ENCODE results near the gene CFAP70.

The CFAP70 gene

DNA sequence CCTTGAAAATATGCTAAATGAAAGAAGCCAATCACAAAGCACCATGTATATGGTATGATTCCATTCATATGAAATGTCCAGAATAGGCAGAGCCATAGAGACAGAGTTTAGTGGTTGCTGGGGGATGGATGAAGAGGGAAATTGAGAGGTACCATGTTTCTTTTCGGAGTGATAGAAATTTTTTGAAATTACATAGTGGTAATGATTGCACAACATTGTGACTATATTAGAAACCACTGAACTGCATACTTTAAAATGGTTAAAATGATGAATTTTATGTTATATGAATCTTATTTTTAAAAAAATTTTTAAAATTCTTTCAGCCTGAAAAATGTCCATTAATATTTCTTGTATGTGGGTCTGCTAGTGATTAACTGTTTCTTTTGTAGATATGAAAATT, 137.7 kb downstream of the CFAP70 start:
- H3K4me3 Mint-ChIP-seq, result no peak overlapping the region
- ATAC-seq (no peak), DNase-seq (ENCODE audit: low spot score in 2 of 2) (no peak)
- no peaks in the 10 kb centered on the region for H3K9me3 Mint-ChIP-seq
- H3K27ac Mint-ChIP-seq, result no peak overlapping the region
- H3K36me3 Mint-ChIP-seq, result peaks cover 17% of the 10 kb centered on the region
- H3K4me1 Mint-ChIP-seq, result no peaks in the 10 kb centered on the region

GRCh38 chr10:73219384-73219783, 139.3 kb downstream of the CFAP70 start:
- Mint-ChIP-seq H3K27ac (no peak overlapping the region), H3K9me3 (no peaks in the 10 kb centered on the region), H3K36me3 (peaks cover 17% of the 10 kb centered on the region), H3K4me1 (no peaks in the 10 kb centered on the region), H3K4me3 (no peak overlapping the region)
- DNase-seq (ENCODE audit: low spot score in 2 of 2), result no peak
- ATAC-seq, result no peak

GRCh38 chr10:73218431-73219191, 140.1 kb downstream of the CFAP70 start:
- ATAC-seq (no peak), DNase-seq (ENCODE audit: low spot score in 2 of 2) (no peak)
- H3K27ac Mint-ChIP-seq, result no peak overlapping the region
- no peaks in the 10 kb centered on the region for H3K9me3 Mint-ChIP-seq
- H3K4me3 Mint-ChIP-seq, result no peak overlapping the region
- peaks cover 17% of the 10 kb centered on the region for H3K36me3 Mint-ChIP-seq
- H3K4me1 Mint-ChIP-seq, result no peaks in the 10 kb centered on the region

DNA sequence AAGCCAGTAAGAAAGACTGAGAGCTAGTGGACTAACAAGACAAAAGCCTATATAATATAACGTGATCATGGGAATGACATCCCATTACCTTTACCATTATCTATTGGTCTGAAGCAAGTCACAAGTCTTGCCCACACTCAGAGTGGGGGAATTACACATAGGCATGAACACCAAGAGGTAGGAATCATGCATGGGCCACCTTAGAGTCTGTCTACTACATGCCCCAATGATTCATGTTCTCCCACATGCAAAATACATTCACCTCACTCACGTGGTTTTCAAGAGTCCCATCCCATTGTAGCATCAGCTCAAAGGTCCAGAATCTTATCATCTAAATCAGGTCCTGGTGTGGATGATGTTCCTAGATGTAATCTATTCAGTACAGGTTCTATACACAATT, 141.0 kb downstream of the CFAP70 start:
- H3K9me3 Mint-ChIP-seq, result no peaks in the 10 kb centered on the region
- DNase-seq (ENCODE audit: low spot score in 2 of 2) (no peak), ATAC-seq (no peak)
- no peak overlapping the region for H3K27ac Mint-ChIP-seq
- H3K36me3 Mint-ChIP-seq, result peaks cover 17% of the 10 kb centered on the region
- H3K4me1 Mint-ChIP-seq, result no peaks in the 10 kb centered on the region
- H3K4me3 Mint-ChIP-seq, result no peak overlapping the region

- H3K4me3 Mint-ChIP-seq, result no peak overlapping the region
These were observed 142.9 kb downstream of the CFAP70 start for GRCh38 chr10:73215749-73216148.

GRCh38 chr10:73211106-73211811, 147.4 kb downstream of the CFAP70 start:
- H3K27ac Mint-ChIP-seq, result no peak overlapping the region
- ATAC-seq (no peak), DNase-seq (ENCODE audit: low spot score in 2 of 2) (no peak)
- peaks cover 2% of the 10 kb centered on the region for H3K36me3 Mint-ChIP-seq
- H3K4me1 Mint-ChIP-seq, result no peaks in the 10 kb centered on the region
- H3K4me3 Mint-ChIP-seq, result no peak overlapping the region
- no peaks in the 10 kb centered on the region for H3K9me3 Mint-ChIP-seq

More at GRCh38 chr10:73215749-73216148, 142.9 kb downstream of the CFAP70 start:
- peaks cover 17% of the 10 kb centered on the region for H3K36me3 Mint-ChIP-seq
- ATAC-seq (no peak), DNase-seq (ENCODE audit: low spot score in 2 of 2) (no peak)
- H3K27ac Mint-ChIP-seq, result no peak overlapping the region
- no peaks in the 10 kb centered on the region for H3K9me3 Mint-ChIP-seq
- no peaks in the 10 kb centered on the region for H3K4me1 Mint-ChIP-seq

DNA sequence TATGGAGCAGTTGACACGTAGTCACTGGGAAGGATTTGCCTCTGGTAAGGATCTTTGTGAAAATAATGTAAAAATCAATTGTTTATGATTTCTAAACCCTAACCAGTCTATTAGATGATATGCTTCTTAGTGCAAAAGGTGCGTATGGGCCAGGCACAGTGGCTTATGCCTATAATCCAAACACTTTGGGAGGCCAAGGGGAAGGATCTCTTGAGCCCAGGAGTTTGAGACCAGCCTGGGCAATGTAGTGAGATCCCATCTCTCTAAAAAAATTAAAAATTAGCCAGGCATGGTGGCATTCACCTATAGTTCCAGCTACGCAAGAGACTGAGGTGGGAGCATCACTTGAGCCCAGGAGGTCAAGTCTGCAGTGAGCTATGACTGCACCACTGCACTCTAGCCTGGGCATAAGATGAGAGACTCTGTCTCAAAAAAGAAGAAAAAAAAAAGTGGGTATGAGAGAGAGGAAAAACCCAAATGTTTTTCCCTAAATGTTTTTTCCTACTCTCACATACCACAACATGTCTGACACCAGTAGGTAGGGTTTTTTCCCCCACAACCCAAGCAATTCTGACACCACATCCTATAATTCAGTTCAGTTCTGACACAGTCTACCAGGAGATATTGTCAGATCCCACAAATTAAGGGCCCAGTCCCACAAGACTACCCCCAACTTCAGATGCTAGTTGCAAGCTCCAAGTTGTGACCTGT, 148.1 kb downstream of the CFAP70 start:
- H3K4me1 Mint-ChIP-seq, result no peaks in the 10 kb centered on the region
- no peaks in the 10 kb centered on the region for H3K36me3 Mint-ChIP-seq
- no peak for DNase-seq (ENCODE audit: low spot score in 2 of 2)
- H3K4me3 Mint-ChIP-seq, result no peak overlapping the region
- no peak overlapping the region for H3K27ac Mint-ChIP-seq
- ATAC-seq, result no peak
- no peaks in the 10 kb centered on the region for H3K9me3 Mint-ChIP-seq

DNA sequence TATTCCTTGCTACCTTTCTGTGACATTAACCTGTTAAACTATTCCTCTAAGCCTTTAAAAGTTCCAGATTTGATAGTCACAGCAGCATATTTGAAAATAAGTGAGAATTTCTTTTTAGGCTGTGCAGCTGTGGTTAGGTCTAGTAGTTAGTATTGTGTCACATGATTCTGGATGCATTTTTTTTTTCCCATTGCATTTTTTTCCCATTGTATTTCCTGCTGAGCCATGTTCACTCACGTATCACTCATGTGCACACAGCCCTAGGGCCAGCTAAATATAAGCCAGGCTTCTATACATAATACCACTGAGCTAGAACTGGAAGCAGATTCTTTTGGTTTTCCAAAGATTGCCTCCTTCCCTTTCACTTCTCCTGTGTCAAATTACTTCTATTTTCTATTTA, 149.0 kb downstream of the CFAP70 start:
- DNase-seq (ENCODE audit: low spot score in 2 of 2) (no peak), ATAC-seq (no peak)
- H3K27ac Mint-ChIP-seq, result no peak overlapping the region
- no peak overlapping the region for H3K4me3 Mint-ChIP-seq
- H3K4me1 Mint-ChIP-seq, result no peaks in the 10 kb centered on the region
- no peaks in the 10 kb centered on the region for H3K9me3 Mint-ChIP-seq
- H3K36me3 Mint-ChIP-seq, result no peaks in the 10 kb centered on the region

DNA sequence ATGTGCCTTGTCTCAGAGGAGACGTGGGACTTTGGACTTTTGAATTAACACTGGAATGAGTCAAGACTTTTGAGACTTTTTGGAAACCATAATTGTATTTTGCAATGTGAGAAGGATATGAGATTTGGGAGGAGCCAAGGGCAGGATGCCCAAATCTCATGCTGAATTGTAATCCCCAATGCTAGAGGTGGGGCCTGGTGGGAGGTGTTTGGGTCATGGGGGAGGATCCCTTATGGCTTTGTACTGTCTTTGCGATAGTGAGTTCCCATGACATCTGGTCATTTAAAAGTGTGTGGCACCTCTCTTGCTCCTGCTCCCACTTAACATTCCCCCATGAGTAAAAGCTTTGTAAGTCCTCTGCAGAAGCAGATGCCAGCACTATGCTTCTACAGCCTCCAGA, 150.8 kb downstream of the CFAP70 start:
- DNase-seq (ENCODE audit: low spot score in 2 of 2), result no peak
- no peaks in the 10 kb centered on the region for H3K9me3 Mint-ChIP-seq

GRCh38 chr10:73206385-73206784, 152.3 kb downstream of the CFAP70 start:
- DNase-seq (ENCODE audit: low spot score in 2 of 2) (no peak), ATAC-seq (no peak)
- no peaks in the 10 kb centered on the region for H3K36me3 Mint-ChIP-seq
- no peak overlapping the region for H3K27ac Mint-ChIP-seq
- H3K4me3 Mint-ChIP-seq, result no peak overlapping the region
- H3K9me3 Mint-ChIP-seq, result no peaks in the 10 kb centered on the region
- H3K4me1 Mint-ChIP-seq, result no peaks in the 10 kb centered on the region

More for the DNA sequence above, 150.8 kb downstream of the CFAP70 start:
- Mint-ChIP-seq H3K36me3 (no peaks in the 10 kb centered on the region), H3K4me3 (no peak overlapping the region), H3K4me1 (no peaks in the 10 kb centered on the region), H3K27ac (no peak overlapping the region)
- ATAC-seq, result no peak

DNA sequence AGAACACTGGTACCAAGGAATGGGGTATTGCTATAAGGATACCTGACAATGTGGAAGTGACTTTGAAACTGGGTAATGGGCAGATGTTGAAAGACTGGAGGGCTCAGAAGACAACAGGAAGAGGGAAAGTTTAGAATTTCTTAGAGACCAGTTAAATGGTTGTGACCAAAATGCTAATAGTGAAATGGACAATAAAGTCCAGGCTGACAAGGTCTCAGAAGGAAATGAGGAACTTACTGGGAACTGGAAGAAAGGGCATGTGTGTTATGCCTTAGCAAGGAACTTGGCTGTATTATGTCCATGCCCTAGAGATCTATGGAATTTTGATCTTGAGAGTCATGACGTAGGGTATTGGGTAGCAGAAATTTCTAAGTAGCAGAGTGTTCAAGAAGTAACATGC, 152.8 kb downstream of the CFAP70 start:
- no peak for DNase-seq (ENCODE audit: low spot score in 2 of 2)
- ATAC-seq, result no peak
- H3K9me3 Mint-ChIP-seq, result no peaks in the 10 kb centered on the region
- no peaks in the 10 kb centered on the region for H3K4me1 Mint-ChIP-seq
- no peaks in the 10 kb centered on the region for H3K36me3 Mint-ChIP-seq
- H3K4me3 Mint-ChIP-seq, result no peak overlapping the region
- no peak overlapping the region for H3K27ac Mint-ChIP-seq

DNA sequence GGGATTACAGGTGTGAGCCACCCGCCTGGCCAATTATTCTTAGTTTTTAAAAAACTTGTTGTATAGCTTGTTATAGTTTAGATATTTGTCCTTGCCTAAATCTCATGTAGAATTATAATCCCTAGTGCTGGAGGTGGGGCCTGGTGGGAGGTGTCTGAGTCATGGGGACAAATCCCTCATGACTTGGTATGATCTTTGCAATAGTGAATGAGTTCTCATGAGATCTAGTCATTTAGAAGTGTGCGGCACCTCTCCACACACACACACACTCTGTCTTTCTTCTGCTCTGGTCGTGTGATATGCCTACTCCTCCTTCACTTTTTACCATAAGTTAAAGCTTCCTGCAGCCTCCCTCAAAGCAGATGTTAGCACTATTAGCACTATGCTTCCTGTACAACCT, 153.6 kb downstream of the CFAP70 start:
- Mint-ChIP-seq H3K27ac (no peak overlapping the region), H3K4me1 (no peaks in the 10 kb centered on the region)
- DNase-seq (ENCODE audit: low spot score in 2 of 2), result no peak

More for the DNA sequence above, 153.6 kb downstream of the CFAP70 start:
- ATAC-seq, result no peak
- no peak overlapping the region for H3K4me3 Mint-ChIP-seq
- no peaks in the 10 kb centered on the region for H3K36me3 Mint-ChIP-seq
- H3K9me3 Mint-ChIP-seq, result no peaks in the 10 kb centered on the region

All from stimulated activated effector memory CD8-positive, alpha-beta T cell treated with anti-CD3 and anti-CD28 coated beads, Interleukin-12 subunit alpha, Interleukin-12 subunit beta, amount 100 ng/mL, for 72 hours (primary cell).